Stimulated activated CD8-positive, alpha-beta memory T cell treated with anti-CD3 and anti-CD28 coated beads, Interleukin-4, amount 100 ng/mL, for 1 hour (primary cell): ENCODE measurements around the gene GRM1.

ENCODE experiments used
- DNase-seq, 2 donors: peaks; one replicate each; pipeline ENCODE4 v3.0.0-alpha.2; 2020; ENCODE audit warnings: low read depth in 2 of 2, low spot score in 1 of 2

Gene GRM1

DNA sequence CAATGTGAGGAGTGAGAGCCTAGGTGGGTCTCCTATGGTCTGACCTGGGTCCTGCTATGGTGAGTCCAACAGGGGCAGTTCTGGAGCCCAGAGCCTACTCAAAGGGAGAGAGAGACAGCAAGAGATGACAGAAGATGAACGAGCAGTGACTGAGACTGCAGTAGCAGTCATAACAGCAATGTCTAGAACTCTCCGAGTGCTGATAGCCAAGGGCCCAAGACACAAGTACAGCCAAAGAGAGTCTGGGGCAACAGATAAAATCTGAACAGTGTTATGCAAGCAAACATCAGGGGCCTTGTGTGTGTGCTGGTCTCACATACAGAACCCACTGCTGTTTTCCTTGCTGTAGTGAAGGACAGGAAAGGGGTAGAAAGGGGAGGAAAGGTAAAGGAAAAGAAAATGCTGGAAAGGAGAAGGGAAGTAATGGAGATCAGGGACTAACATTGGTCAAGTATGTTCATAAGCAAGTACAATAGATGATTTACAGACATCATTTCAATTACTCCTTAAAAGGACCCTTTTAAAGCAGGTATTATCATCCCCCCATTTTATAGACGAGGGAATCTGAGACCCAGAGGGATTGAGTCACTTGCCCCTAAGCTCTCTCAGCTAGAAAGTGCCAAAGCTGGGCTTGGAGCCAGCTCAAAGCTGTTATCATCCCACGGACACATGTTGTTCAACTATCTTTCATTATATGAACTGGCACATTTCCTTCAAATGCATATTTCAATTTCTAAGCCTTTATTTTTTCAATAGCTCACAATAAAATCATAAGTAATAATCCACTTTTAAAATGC lies 332.5 kb downstream of the GRM1 start:
- DNase-seq = no peak

DNA sequence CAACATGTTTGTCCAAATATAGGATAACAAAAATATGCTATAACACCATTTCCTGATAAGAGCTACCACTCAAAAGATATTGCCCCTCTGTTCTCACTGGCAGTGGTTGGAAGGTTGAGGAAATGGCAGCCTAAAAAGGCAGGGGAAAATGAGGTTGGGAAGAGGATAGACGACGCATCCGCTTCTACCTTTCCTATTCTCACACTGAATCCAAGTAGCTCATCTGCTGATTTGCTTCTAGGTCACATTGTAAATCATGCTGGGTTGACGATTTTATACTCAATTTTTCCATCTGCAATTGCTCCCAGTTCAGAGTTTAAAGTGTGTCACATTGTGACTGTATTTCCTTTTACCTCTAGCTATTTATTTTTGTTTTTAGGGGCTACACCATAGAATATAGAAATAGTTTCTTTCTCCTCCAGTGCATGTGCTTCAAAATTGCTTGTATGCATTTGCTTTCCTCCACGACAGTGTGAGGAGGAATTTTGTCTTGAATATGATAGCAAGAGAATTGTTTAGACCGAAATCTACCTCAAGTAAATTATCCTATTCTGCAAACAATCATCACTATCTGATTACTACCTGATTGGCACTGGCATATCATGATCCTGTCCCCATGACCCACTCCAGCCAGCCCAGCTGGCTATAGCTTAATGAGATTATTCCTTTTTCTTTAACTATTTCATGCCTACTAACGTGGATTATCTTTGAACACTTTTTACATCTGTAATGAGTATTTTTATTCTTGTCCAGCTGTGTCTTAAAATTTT lies 335.2 kb downstream of the GRM1 start:
- DNase-seq = no peak

DNA sequence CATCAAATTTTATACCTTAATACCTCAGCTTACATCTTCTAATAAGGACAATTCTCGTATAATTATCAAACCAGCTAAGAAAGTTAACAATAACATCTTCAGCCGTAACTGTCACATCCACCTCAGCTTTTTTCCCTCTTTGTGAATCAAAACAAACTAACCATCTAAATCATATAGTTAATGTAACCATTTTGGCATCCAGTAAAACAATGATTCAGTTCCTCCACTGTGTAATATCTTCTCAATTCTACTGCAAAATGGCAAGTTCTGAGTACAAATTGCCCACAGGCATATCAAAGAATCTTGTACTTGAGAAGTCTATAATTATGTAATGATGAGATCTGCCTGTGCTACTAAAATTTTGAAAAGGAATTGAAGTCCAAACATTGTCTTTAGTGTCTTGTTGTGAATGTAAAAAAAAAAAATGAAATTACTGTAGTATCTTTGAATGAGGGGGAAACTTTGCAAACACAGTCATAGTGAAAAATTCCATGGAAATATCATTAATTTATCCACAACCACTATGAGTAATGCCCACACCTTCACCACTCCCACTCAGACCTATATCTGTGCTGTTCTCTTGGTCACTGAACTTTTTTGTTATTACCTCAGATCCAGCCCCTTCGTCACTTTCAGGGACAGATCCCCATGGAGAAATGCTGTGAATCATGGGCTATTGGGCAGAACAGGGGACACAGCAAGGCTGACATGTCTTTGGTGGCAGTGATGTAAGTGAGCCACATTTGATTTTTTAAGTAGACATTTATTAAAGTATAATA lies 336.1 kb downstream of the GRM1 start:
- DNase-seq = no peak

DNA sequence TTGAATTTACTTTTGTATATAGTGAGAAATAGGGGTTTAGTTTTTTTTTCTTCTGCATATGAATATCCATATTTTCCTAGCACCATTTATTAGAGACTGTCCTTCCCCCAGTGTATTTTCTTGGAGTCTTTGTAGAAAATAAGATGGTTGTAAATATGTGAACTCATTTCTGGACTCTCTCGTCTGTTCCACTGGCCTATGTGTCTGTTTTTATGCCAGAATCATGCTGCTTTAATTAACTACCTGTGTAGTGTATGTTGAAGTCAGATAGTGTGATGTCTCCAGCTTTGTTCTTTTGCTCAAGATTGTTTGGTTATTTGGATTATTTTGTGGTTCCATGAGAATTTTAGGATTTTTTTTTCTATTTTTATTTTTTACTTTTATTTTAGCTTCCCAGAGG lies 338.2 kb downstream of the GRM1 start:
- no peak for DNase-seq

DNA sequence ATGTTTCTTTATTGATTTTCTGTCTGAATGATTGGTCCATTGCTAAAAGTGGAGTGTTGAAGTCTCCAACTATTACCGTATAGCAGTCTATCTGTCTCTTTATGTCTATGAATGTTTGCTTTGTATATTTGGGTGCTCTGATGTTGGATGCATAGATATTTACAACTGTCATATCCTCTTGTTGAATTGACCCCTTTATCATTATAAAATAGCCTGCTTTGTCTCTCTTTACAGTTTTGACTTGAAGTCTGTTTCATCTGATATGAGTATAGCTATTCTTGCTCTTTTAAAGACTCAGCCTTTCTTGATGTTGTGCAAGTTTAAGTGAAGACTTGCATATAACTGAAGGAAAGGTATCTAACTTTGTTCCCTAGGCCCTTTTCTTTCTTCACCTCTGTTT lies 341.0 kb downstream of the GRM1 start:
- no peak for DNase-seq

DNA sequence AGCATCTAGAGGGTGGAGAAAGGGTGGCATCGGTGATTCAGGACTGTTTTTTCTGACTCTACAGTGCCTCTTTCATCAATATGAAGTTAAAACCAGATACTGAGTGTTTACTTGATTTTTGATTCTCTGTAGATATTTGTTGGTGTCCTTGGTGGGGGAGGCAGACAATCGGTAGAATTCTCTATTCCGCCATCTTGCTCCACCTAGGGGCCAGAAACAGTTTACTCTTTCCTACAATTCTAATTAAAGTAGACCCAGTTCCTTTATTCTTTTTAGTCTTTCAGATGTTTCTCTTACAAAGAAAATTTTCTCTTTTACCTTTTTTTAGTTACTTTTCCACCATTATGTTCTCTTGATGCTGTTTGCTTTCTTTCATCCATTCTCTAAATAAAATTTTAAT lies 352.6 kb downstream of the GRM1 start:
- no peak for DNase-seq

DNA sequence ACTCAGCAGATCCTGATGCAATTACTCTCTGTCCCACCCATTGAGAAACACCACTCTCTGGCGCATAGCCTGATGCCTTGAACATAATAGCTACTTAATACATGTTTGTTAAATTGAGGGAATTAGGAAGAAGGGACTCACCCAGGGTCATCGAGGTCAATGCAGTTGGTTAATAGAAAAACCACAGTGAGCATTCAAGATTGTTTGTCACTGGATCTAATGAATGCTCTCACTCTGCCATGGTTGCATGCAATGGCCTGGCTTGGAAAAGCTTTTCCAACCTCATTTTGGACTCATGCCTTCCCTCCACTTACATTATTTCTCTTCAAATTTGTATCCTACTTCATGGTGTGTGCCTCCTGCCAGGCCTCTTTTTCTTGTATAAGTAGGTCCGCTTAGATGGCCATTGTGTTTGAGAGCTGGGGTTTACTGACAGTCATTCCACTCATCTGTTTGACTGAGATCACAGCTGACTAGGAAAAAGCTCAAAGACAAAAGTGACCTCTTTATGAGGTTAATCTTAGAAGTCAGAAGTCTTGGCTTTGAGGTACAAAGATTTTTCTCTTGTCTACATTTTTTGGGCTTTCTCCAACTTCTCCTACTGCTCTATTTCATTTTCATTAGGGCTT lies 360.0 kb downstream of the GRM1 start:
- no peak for DNase-seq

DNA sequence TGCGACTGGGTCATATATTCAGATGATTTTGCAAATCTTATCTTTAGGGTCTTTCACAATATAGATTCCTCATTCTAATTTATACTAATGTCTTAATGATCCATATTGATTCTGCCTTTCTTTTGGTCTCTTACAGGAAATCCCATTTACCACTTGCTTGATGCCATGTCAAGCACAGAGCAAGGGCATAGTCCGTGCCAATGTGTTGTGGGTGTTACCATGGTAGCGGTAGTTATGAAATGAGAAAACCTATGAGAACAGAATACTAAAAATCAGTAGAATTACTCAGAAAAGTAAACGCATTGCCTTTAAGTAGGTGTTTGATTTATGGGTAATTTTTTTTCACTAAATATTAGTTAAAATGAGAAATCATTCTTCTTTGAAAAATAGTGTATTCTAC lies 360.9 kb downstream of the GRM1 start:
- no peak for DNase-seq

DNA sequence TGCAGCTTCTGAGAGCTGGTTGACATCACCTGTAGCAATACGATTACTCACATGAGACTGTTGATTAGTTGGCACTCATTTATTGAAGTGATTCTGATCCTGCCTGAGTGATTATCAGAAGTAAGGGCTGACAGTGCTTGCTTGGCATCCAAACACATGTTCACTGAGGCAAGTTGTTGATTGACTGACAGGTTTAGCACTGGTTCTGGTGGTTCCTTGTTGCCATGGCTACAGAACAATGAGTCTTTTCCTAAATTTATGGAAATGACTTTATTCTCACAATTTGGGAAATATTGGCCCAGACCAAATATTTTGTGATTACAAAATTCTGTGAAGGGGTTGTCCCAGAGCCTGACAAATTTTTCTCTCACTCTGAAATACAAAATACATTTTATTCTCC lies 368.8 kb downstream of the GRM1 start:
- DNase-seq = no peak

DNA sequence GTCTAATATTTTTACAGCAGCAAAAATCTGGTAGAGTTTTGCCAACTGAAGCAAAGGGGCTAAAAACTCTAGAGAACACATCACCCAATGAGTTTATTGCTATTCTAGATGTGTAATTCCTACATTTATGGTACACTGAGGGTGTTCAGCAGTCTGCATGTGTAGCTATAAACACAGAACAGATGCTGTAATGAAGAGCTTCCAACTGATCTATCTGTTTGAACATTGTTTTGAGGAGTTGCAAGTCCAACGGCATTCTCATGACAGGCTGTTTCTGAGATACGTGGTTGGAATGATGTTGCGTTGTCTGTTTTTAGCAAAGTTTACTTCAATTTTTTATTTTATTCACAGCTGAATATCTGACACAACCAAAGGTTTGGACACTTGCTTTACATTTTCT lies 373.6 kb downstream of the GRM1 start:
- no peak for DNase-seq

DNA sequence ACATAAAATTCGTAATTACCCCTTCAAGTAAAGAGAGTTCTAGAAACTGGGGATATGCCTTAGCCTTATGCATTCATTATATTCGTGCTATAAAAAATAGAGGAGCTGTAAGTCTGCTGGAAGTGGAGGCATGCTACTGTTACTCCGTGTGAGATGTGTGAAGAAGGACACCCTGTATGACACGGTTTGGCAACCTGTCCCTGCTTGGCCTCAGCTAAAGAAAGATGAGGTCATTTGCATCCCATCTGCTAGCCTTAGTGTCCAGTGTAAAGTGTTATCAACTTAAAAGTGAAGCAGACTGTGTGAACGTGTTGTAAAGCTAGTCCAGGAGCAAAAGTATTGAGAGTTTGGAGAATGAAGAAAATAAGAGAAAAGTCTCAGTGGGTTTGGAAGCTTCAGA lies 379.7 kb downstream of the GRM1 start:
- DNase-seq = no peak

DNA sequence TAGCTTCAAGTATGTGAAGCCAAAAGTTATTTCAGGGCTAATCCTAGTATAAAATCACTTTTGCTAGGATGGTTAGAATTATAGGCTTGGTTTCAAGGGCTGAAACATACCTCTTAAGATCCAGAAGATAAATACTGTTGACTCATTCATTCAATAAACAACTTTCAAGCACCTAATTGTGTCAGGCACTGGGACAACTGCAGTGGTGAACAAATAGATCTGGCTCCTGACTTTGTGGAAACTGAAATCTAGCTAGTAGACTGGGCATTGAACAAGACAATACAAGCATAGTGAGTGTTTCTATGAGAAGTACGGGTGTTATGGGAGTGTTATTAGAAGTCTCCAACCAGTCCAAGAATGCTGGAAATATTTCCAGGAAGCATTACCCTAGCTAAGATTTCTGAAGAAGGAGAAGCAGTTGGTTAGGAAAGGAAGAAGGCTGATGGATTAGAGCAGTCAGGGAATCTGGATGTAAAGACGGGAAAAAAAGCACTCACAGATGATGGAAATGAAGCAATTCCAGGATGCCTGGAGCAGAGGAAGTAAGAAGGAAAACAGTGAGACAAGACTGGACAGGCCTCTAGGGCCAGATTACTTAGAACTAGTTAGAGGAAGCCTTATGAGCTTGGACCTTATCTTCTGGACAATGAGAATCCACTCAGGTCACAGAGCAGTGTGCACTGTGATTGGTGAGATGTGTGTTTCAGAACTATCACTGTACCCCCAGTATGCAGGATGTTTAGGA lies 382.2 kb downstream of the GRM1 start:
- no peak for DNase-seq

DNA sequence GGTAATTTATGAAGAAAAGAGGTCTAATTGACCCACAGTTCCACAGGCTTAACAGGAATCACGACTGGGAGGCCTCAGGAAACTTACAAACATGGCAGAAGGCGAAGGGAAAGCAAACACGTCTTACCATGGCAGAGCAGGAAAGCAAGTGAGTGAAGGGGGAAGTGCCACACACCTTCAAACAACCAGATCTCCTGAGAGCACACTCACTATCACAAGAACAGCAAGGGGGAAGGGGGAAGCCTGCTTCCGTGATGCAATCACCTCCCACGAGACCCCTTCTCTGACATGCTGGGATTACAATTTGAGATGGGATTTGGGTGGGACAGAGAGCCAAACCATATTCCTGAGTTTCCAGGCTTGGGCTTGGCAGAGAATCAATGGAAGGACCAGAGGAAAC lies 390.7 kb downstream of the GRM1 start:
- DNase-seq = no peak

DNA sequence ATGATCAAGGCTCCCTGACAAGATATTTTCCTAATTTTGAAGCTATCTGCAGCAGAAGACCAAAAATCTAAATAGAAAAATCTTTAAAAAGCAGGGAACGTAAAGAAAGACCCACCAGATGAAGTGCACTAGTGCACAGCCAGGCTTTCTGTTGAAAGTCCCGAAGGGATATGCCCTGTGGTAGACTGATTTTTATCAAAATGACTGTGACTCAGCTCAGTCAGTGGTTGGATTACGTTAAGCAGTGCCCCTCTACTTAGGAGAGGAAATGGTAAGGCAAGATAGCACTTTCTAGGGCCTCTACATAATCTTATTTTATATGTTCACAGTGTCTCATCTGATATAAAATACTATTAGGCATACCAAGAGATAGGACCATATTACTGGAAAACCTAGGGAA lies 391.4 kb downstream of the GRM1 start:
- no peak for DNase-seq

DNA sequence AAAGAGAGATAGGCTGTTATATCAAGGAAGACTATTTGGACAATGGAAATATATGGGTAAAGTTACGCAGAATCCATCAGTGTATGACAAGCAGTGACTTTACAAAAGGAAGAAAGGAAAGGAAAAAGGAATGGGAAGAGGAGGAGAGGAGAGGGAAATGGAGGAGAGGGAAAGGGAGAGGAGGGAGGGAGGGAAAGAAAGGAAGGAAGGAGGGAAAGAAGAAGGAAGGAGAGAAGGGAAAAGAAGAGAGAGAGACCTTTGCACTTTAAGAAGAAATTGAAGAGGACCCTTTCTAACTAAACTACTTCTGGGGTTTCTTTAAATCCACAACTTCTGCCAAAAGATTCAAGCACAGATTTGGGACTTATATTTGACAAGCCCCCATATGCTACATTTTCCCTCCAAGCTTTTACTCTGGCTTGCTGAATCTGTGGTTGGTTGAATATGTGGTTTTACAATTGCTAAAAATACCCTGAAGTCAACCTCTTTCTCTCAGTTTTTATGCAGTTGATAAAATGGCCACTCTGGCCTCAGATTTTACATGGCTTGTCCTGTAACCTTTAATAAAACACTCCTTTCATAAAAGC lies 394.0 kb downstream of the GRM1 start:
- no peak for DNase-seq

DNA sequence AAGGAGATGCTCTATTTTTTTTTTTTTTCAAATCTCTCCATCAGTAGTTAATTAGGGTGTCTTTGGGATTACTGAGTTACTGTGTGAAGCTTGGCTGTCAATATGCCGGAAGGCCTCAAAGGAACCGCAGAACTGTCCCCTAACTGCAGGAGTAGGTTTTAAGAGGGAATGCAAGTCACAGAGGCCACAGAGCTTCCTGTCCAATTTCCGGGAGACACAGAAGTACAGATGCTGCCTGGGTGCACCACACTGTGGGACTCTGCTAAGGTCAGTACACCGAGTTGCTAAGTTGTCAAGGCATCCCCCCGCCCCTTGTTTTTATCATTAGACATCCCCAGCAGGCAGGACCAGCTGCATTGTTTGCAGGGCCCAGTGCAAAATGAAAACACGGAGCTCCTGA lies 394.6 kb downstream of the GRM1 start:
- no peak for DNase-seq

DNA sequence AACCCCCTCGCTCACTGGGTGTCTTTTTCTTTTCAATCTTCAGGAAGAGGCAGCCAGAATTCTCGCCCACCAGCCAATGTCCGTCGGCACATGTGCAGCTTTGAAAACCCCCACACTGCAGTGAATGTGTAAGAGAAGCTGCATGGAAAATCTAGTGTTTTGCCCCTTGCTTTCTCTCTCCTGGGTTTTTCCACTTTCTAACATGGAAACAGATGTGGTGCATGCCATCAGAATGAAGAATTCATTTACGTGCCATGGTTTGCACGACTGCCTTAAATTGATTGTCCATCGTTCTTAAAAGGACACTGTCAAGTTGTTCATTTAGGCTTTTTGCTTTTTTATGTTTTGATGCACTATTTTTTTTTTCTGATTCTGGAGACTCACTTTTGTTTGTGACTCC lies 397.7 kb downstream of the GRM1 start:
- DNase-seq = no peak

DNA sequence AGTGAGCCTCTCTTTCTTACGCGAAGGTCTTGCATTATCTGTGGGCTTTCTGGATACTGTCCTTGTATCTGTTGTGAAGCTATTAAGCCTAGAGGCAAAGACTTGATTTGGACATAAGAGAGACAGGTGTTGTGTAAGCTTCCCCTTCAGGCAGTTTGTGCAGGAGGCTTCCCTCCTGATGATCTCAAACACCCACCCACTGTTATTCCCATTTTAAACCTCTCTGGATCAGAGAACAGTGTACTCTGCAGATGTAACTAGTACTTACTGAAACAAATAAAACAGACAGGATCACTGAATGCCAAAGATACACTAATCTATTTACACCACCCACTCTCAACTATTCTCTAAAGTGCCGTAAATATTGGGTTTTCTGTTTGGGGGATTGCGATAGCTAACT lies 401.0 kb downstream of the GRM1 start:
- no peak for DNase-seq

DNA sequence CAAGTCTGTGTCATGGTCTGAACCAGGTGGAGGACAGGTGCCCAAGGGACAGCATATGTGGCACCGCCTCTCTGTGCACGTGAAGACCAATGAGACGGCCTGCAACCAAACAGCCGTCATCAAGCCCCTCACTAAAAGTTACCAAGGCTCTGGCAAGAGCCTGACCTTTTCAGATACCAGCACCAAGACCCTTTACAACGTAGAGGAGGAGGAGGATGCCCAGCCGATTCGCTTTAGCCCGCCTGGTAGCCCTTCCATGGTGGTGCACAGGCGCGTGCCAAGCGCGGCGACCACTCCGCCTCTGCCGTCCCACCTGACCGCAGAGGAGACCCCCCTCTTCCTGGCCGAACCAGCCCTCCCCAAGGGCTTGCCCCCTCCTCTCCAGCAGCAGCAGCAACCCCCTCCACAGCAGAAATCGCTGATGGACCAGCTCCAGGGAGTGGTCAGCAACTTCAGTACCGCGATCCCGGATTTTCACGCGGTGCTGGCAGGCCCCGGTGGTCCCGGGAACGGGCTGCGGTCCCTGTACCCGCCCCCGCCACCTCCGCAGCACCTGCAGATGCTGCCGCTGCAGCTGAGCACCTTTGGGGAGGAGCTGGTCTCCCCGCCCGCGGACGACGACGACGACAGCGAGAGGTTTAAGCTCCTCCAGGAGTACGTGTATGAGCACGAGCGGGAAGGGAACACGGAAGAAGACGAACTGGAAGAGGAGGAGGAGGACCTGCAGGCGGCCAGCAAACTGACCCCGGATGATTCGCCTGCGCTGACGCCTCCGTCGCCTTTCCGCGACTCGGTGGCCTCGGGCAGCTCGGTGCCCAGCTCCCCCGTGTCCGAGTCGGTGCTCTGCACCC lies 405.2 kb downstream of the GRM1 start:
- DNase-seq = no peak
